Pancreas (tissue), 10 donors: ENCODE data around the gene TARBP1. TPM values are rescaled to one million over a fixed set of nuclear protein-coding genes. Genes with fewer than 3 reads are reported as not detected.

Experiments used
- ATAC-seq, 4 donors: fragments of 200-7000 bp; cut with Tn5 transposase; one replicate each; pipeline versions ENCODE4 v1.8.0 to v1.9.1; 2020; ENCODE audit warnings: mild to moderate bottlenecking in 4 of 4, moderate library complexity in 4 of 4
- DNase-seq, 6 donors: peaks; one replicate each; pipeline ENCODE4 v3.0.0-alpha.2; 2020
- FAIRE-seq: peaks from 2 replicates; lab custom pipeline; 2012; peaks lifted over from hg19 to GRCh38; lab: Jason Lieb, UNC
- H3K27ac ChIP-seq, 4 donors: fragments of 200-600 bp; sonication (generic); 1 replicate in 3 of 4; 2 replicates in 1 of 4; pipeline versions ENCODE4 v1.5.0 to v1.8.0; 2020
- H3K27me3 ChIP-seq, 4 donors: fragments of 200-600 bp; one replicate each; pipeline ENCODE4 v1.8.0; 2021
- H3K36me3 ChIP-seq, 3 donors: fragments of 200-600 bp; sonication (generic) in 1 of 3; one replicate each; pipeline versions ENCODE4 v1.5.0 to v1.8.0; 2020 to 2021
- H3K4me1 ChIP-seq, 3 donors: fragments of 200-600 bp; one replicate each; pipeline ENCODE4 v1.8.0; 2021
- H3K4me3 ChIP-seq, 4 donors: fragments of 200-600 bp; sonication (generic) in 2 of 4; one replicate each; pipeline versions ENCODE4 v1.5.0 to v1.8.0; 2020 to 2021
- H3K9me3 ChIP-seq, 4 donors: fragments of 200-600 bp; one replicate each; pipeline ENCODE4 v1.8.0; 2021
- CTCF ChIP-seq, 4 donors: fragments of 200-600 bp; sonication (generic) in 3 of 4; IDR thresholded peaks; one replicate each; pipeline versions ENCODE4 v1.5.0 to v1.8.0; 2021; ENCODE audit warnings: antibody characterized with exemption in 4 of 4
- WGBS, 2 donors: extraction: QIAGEN DNeasy Blood & Tissue Kit; methylation state at CpG; one replicate each; pipeline ENCODE4 v1.1.7; 2013; 5-methylcytosine and 5-hydroxymethylcytosine counted together
- intact Hi-C, 3 donors: fragments of 100-400 bp; cut with DNase I; formaldehyde crosslinking; loops; one replicate each; pipeline versions ENCODE4 v1.11.1 to v1.14.2; 2022
- polyA plus RNA-seq, 2 donors: library from polyadenylated mRNA; stranded (reverse); fragments of 200-250 nt; gene quantifications; one replicate each; pipeline ENCODE4 v1.2.3, GENCODE V29; 2013
- total RNA-seq, 6 donors: library from RNA; stranded (reverse); fragmentation: NEBNext Ultra II Directional in 4 of 6; extraction: Animal tissue kit (Norgen Biotek cat#: 25700) in 4 of 6; gene quantifications; one replicate each; pipeline versions ENCODE4 v1.2.1 to v1.2.4, GENCODE V29; 2021 to 2023
- donor health status: healthy with polysubstance abuse.
- donor health status: DM: no; HTN: no; CAD: no; lungs with moderate emphysema.
- donor health status: DM: no; HTN: no; CAD: no.
- donor health status: control.
- donor health status: control.
- donor health status: Bipolar disorder and iron deficiency.
- donor health status: DM: yes; HTN: yes; CAD: no.
- donor health status: DM: no; HTN: no; CAD: no.
- donor health status: DM: no; HTN: no; CAD: no.
- donor health status: DM: yes; HTN: yes; CAD: no.

TARBP1 gene
- total and polyA plus RNA-seq, 8 donors: 11.0 to 52.2 (median 14.4) TPM

- DNase-seq (no peak), FAIRE-seq (no peak), ATAC-seq (no peak)
- 84 to 89% methylated on average over 3 of the region's 3 CpGs for WGBS, 2 donors
- Histone ChIP-seq H3K27me3 (no peaks in the 10 kb centered on the region), H3K9me3 (no peaks in the 10 kb centered on the region), H3K4me3 (no peak overlapping the region), H3K4me1 (peaks cover 3 to 12% (median 7%) of the 10 kb centered on the region in 3 donors), H3K27ac (no peak overlapping the region), H3K36me3 (no peaks in the 10 kb centered on the region)
- TF ChIP-seq CTCF (IDR thresholded peaks at IDR 0.05): no peak
- intact Hi-C loops: no loop called here
These were observed 5.9 kb downstream of the TARBP1 start for GRCh38 chr1:234473118-234473517.

GRCh38 chr1:234469376-234469775 lies 9.6 kb downstream of the TARBP1 start:
- ATAC-seq (no peak), FAIRE-seq (no peak), DNase-seq (no peak)
- Histone ChIP-seq H3K27me3 (no peaks in the 10 kb centered on the region), H3K4me1 (peaks cover 0 to 3% (median 0%) of the 10 kb centered on the region in 3 donors), H3K27ac (no peak overlapping the region), H3K4me3 (no peak overlapping the region), H3K9me3 (no peaks in the 10 kb centered on the region), H3K36me3 (no peaks in the 10 kb centered on the region)
- no peak for TF ChIP-seq CTCF (IDR thresholded peaks at IDR 0.05)
- intact Hi-C loops: no loop called here

GRCh38 chr1:234468580-234468979 lies 10.4 kb downstream of the TARBP1 start:
- intact Hi-C loops: no loop called here
- Histone ChIP-seq H3K4me1 (peaks cover 0 to 3% (median 2%) of the 10 kb centered on the region in 3 donors), H3K36me3 (peaks cover 0 to 2% (median 0%) of the 10 kb centered on the region in 3 donors), H3K27me3 (no peaks in the 10 kb centered on the region), H3K27ac (no peak overlapping the region), H3K4me3 (no peak overlapping the region), H3K9me3 (no peaks in the 10 kb centered on the region)
- peak in 3 of 6 donors; percentile 33 to 58 (median 40) for DNase-seq
- FAIRE-seq: no peak
- ATAC-seq: peak in 3 of 4 donors; percentile 53 to 72 (median 65)
- WGBS, 2 donors: 46% methylated on average over 1 of the region's 1 CpG
- no peak for TF ChIP-seq CTCF (IDR thresholded peaks at IDR 0.05)

- H3K9me3 ChIP-seq: no peaks in the 10 kb centered on the region
- H3K4me1 ChIP-seq: peaks cover 0 to 4% (median 3%) of the 10 kb centered on the region in 3 donors
- 80 to 88% methylated on average over 6 of the region's 6 CpGs for WGBS, 2 donors
- TF ChIP-seq CTCF (IDR thresholded peaks at IDR 0.05): no peak
- H3K27me3 ChIP-seq: no peaks in the 10 kb centered on the region
- ATAC-seq (no peak), FAIRE-seq (no peak), DNase-seq (no peak)
- intact Hi-C loops: no loop called here
- H3K27ac ChIP-seq: no peak overlapping the region
- H3K4me3 ChIP-seq: no peak overlapping the region
- peaks cover 0 to 7% (median 0%) of the 10 kb centered on the region in 3 donors for H3K36me3 ChIP-seq
These were observed 11.2 kb downstream of the TARBP1 start for GRCh38 chr1:234467821-234468220.

- no peak overlapping the region for H3K4me3 ChIP-seq
- no peak for TF ChIP-seq CTCF (IDR thresholded peaks at IDR 0.05)
These were observed 12.0 kb downstream of the TARBP1 start for GRCh38 chr1:234466945-234467344.

More at GRCh38 chr1:234466945-234467344, 12.0 kb downstream of the TARBP1 start:
- FAIRE-seq: no peak
- Histone ChIP-seq H3K4me1 (peaks cover 0 to 4% (median 3%) of the 10 kb centered on the region in 3 donors), H3K27me3 (no peaks in the 10 kb centered on the region), H3K9me3 (no peaks in the 10 kb centered on the region), H3K27ac (no peak overlapping the region), H3K36me3 (peaks cover 0 to 7% (median 0%) of the 10 kb centered on the region in 3 donors)
- no peak for DNase-seq
- intact Hi-C loops: no loop called here
- WGBS, 2 donors: 96 to 99% methylated on average over 6 of the region's 6 CpGs
- no peak for ATAC-seq
